Motor neuron (in vitro differentiated cells): ENCODE measurements around the gene SLC35F4. TPM values are rescaled to one million over a fixed set of nuclear protein-coding genes. Genes with fewer than 3 reads are reported as not detected.

Experiments used
- ATAC-seq, 8 experiments: fragments of 200-7000 bp; cut with Tn5 transposase; replicated peaks in 6 of 8; 2 replicates each; pipeline ENCODE4 v1.8.0; 2021; ENCODE audit warnings: mild to moderate bottlenecking in 8 of 8, moderate library complexity in 8 of 8
- H3K27ac ChIP-seq, 2 donors: fragments of 250-450 bp; sonication (Bioruptor Pico); 2 replicates each; pipeline ENCODE4 v1.9.0; 2021; ENCODE audit warnings: antibody characterized with exemption in 2 of 2, mild to moderate bottlenecking in 2 of 2, moderate library complexity in 1 of 2
- H3K4me1 ChIP-seq, 2 donors: fragments of 250-450 bp; sonication (Bioruptor Pico); replicated peaks in 1 of 2; 2 replicates each; pipeline ENCODE4 v1.6.1; 2021; ENCODE audit warnings: antibody characterized with exemption in 2 of 2, mild to moderate bottlenecking in 2 of 2, moderate library complexity in 1 of 2
- H3K4me3 ChIP-seq, 5 donors: fragments of 250-450 bp; sonication (Bioruptor Pico); 2 replicates each; pipeline ENCODE4 v1.9.0; 2021; ENCODE audit warnings: antibody characterized with exemption in 5 of 5, mild to moderate bottlenecking in 5 of 5, moderate library complexity in 4 of 5
- WGBS, 10 experiments: fragments of 450-650 bp; shearing (Covaris generic); methylation state at CpG; one replicate each; pipeline ENCODE4 v1.0.0; 2022; 5-methylcytosine and 5-hydroxymethylcytosine counted together
- in situ Hi-C, 9 experiments: fragments of 400-800 bp; cut with MboI; loops; one replicate each; pipeline ENCODE4 v1.15.0; 2021; ENCODE audit warnings: low sequenced_read_pairs in 9 of 9, low pct_unique_long_range_greater_than_20kb in 2 of 9; ENCODE audit not compliant: unreplicated experiment in 9 of 9
- total RNA-seq, 8 experiments: library from RNA; unstranded; fragments of 300-600 nt; gene quantifications; 2 replicates each; pipeline versions ENCODE4 v1.2.3 to v1.2.4, GENCODE V29; 2022

Gene SLC35F4
- total RNA-seq = 1 to 10 TPM in 5 of 8 experiments, not detected in 3; 2.0 to 6.9 (median 4.7) TPM

GRCh38 chr14:57865403-57866198 lies at the start of gene SLC35F4:
Gene SLC35F4 (minus strand): TSS chr14:57866092.
- Histone ChIP-seq H3K27ac (peak within 1 kb of the TSS; percentile 4 to 5), H3K4me1 (peaks cover 0 to 6% of the 10 kb centered on the region in 2 donors), H3K4me3 (peak within 1 kb of the TSS; percentile 43 to 86 (median 62))
- ATAC-seq = peak; percentile 29 to 85 (median 83)
- WGBS, 10 experiments = 0 to 13% (median 0%) methylated on average over 4 to 22 of the region's 91 CpGs; no CpG with 5 or more reads in 6 of the 10 experiments
- in situ Hi-C loops = no loop called here

- ATAC-seq = no peak
- no peaks in the 10 kb centered on the region for H3K4me1 ChIP-seq
- in situ Hi-C loops = no loop called here
- H3K4me3 ChIP-seq = no peak overlapping the region
- no peak overlapping the region for H3K27ac ChIP-seq
Measured at GRCh38 chr14:57909626-57910025, 43.7 kb upstream of the SLC35F4 start.

- ATAC-seq = peak in 5 of 8 experiments; percentile 23 to 67 (median 49)
- 0 to 100% (median 11%) methylated on average over 1 of the region's 1 CpG; no CpG with 5 or more reads in 3 of the 10 experiments for WGBS, 10 experiments
- in situ Hi-C loops = no loop called here
- Histone ChIP-seq H3K4me1 (no peaks in the 10 kb centered on the region), H3K27ac (no peak overlapping the region), H3K4me3 (no peak overlapping the region)
Measured at GRCh38 chr14:57903954-57904353, 38.1 kb upstream of the SLC35F4 start.

DNA sequence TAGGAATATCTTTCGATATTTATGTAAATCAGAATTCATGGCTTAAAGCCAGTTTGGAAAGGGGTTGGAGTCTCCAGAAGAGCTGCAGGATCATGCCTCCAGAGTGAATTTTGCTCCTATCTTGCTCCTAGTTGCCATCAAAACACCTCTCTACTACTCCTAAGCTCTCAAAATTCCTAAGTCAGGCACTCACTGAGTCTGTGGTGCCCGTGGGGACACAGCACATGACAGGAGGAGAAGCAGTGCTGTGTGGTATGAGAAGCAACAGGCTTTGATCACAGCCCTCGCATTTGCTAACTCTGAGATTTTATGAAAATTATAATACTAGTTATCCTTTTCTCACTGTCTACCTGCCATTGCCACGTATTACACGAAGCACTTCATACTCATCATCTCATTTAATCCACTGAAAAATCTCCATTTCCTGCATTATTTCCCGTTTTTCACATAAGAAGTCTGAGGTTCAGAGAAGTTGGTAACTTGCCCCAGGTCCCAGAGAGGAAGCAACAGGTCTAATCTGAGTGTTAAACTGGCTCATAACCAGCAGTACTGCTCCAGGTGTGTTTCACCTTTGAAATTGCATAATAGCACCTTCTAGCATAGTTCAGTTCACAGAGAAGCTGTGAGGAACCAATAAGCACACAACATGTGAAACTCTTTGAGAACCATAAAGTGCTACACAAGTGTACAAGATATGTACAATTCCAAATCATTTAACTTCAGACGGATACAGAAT lies 33.1 kb upstream of the SLC35F4 start:
- whole genome bisulfite sequencing, 10 experiments = 0 to 100% (median 67%) methylated on average over 2 to 7 of the region's 7 CpGs; no CpG with 5 or more reads in 2 of the 10 experiments
- in situ Hi-C loops = no loop called here
- Histone ChIP-seq H3K4me1 (peaks cover 7 to 16% of the 10 kb centered on the region in 2 donors), H3K27ac (no peak overlapping the region), H3K4me3 (no peak overlapping the region)
- ATAC-seq = no peak

GRCh38 chr14:57897144-57897748 lies 31.4 kb upstream of the SLC35F4 start:
- in situ Hi-C loops = no loop called here
- ATAC-seq = peak in 5 of 8 experiments; percentile 63 to 85 (median 79)
- 29 to 100% (median 61%) methylated on average over 1 to 4 of the region's 5 CpGs; no CpG with 5 or more reads in 1 of the 10 experiments for WGBS, 10 experiments

DNA sequence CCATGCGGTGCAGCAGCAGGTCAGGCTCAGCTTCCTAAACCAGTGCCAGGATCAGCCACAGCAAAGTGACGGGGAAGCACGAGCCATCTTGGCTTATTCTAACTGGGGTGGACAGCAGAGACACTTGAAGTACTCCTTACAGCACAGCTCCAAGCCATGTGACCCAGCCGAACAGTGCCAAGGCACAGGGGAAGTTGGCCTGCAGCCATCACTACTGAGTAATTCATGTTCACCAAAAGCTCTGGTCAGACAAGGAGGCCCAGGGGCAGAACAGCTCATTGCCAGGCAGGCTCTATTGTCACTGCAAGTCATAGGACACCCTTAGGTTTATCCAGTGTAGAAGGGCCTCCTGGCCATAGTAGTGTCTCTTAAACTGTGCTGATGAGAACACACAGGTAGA lies 23.4 kb upstream of the SLC35F4 start:
- H3K4me3 ChIP-seq = no peak overlapping the region
- ATAC-seq = peak in 4 of 8 experiments; percentile 33 to 96 (median 78)
- no peak overlapping the region for H3K27ac ChIP-seq
- H3K4me1 ChIP-seq = peaks cover 0 to under 1% of the 10 kb centered on the region in 2 donors
- in situ Hi-C loops = no loop called here
- 7 to 100% (median 81%) methylated on average over 1 to 3 of the region's 4 CpGs; no CpG with 5 or more reads in 2 of the 10 experiments for WGBS, 10 experiments

More at GRCh38 chr14:57897144-57897748, 31.4 kb upstream of the SLC35F4 start:
- Histone ChIP-seq H3K4me1 (peaks cover 7 to 16% of the 10 kb centered on the region in 2 donors), H3K4me3 (no peak overlapping the region), H3K27ac (no peak overlapping the region)

DNA sequence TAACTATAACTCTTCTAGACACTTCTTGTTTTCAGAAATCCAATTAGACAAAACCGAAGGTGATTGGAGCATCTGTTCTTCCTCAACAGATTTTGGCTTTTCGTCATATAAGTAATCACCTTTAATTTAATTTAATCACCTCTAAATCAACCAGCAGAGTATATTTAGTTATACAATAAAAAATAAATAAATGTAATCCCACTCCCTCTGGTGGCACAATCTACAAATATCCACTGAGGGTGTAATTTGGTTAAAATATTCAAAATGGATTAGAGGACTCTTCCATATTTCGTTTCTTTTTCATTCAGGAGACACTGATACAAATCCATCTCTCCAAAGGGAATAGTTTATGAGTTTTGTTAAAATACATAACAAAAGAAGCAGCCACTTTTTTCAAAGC lies 18.3 kb upstream of the SLC35F4 start:
- H3K4me3 ChIP-seq = no peak overlapping the region
- in situ Hi-C loops = no loop called here
- H3K4me1 ChIP-seq = peaks cover 0 to 8% of the 10 kb centered on the region in 2 donors
- H3K27ac ChIP-seq = no peak overlapping the region
- ATAC-seq = peak in 1 of 8 experiments; percentile 26
- 0 to 87% (median 54%) methylated on average over 1 to 3 of the region's 3 CpGs for WGBS, 10 experiments

DNA sequence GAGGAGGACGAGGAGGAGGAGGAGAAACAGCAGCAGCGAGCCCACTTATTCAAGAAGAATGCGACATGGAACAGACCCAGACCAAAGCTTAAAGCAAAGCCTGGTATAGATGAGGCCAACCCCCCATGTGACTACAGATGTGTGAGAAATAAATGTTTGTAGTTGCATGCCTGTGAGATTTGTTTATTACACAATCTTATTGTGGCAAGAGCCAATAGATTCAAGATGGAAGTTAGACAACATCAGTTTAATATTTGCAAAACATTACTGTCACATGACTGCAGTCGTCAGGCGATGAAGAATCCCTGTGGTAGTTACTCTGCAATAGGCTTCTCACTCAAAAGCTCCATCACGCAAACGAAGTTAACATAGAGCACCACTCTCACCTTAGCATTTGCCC lies 17.2 kb upstream of the SLC35F4 start:
- peaks cover 0 to 8% of the 10 kb centered on the region in 2 donors for H3K4me1 ChIP-seq
- no peak overlapping the region for H3K27ac ChIP-seq
- ATAC-seq = no peak
- in situ Hi-C loops = no loop called here
- 24 to 95% (median 52%) methylated on average over 4 of the region's 7 CpGs; no CpG with 5 or more reads in 4 of the 10 experiments for WGBS, 10 experiments
- no peak overlapping the region for H3K4me3 ChIP-seq

DNA sequence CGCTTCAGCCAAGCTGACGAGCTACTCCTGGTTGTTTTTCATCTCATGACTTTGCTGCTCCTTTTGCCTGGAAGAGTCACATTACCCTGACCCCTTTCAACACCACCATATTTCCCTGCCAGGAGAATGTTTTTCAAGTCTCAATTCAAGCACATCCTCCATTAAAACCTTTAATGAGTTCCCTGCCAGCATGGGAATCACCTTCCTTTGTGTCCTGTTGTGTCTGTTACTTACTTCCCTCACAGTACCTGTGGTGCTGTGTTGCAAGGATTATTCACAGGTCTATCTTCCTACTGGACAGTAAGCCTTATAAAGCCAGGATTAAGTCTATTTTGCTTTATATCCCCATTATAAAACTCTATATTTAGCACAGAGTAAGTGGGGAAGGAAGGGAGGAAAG lies 13.6 kb upstream of the SLC35F4 start:
- in situ Hi-C loops = loop anchor here in 1 of 9 experiments (10.0 kb wide), 1 partner anchor 185 kb away; no protein-coding TSS in a partner anchor
- ATAC-seq = no peak
- no peak overlapping the region for H3K4me3 ChIP-seq
- 0 to 79% (median 67%) methylated on average over 1 to 2 of the region's 2 CpGs; no CpG with 5 or more reads in 3 of the 10 experiments for WGBS, 10 experiments
- peaks cover 0 to 8% of the 10 kb centered on the region in 2 donors for H3K4me1 ChIP-seq
- no peak overlapping the region for H3K27ac ChIP-seq

- H3K4me3 ChIP-seq = no peak overlapping the region
- in situ Hi-C loops = loop anchor here in 1 of 9 experiments (10.0 kb wide), 1 partner anchor 181 kb away; no protein-coding TSS in a partner anchor
- H3K4me1 ChIP-seq = peaks cover 0 to 4% of the 10 kb centered on the region in 2 donors
- ATAC-seq = no peak
- H3K27ac ChIP-seq = no peak overlapping the region
- 0 to 85% (median 63%) methylated on average over 1 to 2 of the region's 2 CpGs; no CpG with 5 or more reads in 3 of the 10 experiments for WGBS, 10 experiments
Measured at GRCh38 chr14:57875985-57876384, 10.1 kb upstream of the SLC35F4 start.

DNA sequence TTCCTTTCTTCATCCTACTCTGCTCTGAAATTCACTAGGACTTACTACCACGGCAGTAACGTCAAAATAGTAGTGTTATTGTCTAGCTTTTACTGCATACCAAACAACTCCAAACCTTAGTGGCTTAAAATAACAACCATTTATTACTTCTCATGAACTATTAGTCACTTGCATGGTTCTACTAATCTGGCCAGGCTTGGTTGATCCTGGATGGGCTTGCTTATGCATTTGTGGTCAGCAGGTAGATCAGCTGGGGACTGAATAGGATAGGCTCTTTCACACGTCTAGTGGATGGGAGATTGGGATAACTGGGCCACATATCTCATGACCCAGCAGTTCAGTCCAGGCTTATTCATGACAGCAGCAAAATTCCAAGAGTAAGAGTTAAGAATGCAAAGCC lies 9.4 kb upstream of the SLC35F4 start:
- WGBS, 10 experiments = 27 to 100% (median 84%) methylated on average over 1 to 3 of the region's 3 CpGs; no CpG with 5 or more reads in 1 of the 10 experiments
- Histone ChIP-seq H3K4me3 (no peak overlapping the region), H3K4me1 (peaks cover 0 to 4% of the 10 kb centered on the region in 2 donors), H3K27ac (no peak overlapping the region)
- in situ Hi-C loops = loop anchor here in 1 of 9 experiments (10.0 kb wide), 1 partner anchor 180 kb away; no protein-coding TSS in a partner anchor
- ATAC-seq = no peak

- Histone ChIP-seq H3K4me1 (peaks cover 0 to 4% of the 10 kb centered on the region in 2 donors), H3K27ac (no peak overlapping the region), H3K4me3 (no peak overlapping the region)
- in situ Hi-C loops = loop anchor here in 1 of 9 experiments (10.0 kb wide), 1 partner anchor 177 kb away; no protein-coding TSS in a partner anchor
- peak; percentile 35 to 71 (median 42) for ATAC-seq
- 33 to 80% (median 50%) methylated on average over 1 to 2 of the region's 2 CpGs; no CpG with 5 or more reads in 1 of the 10 experiments for WGBS, 10 experiments
Measured at GRCh38 chr14:57871459-57872080, 5.7 kb upstream of the SLC35F4 start.
